ENCODE results near the gene ERN1. TPM values are rescaled to one million over a fixed set of nuclear protein-coding genes. Genes with fewer than 3 reads are reported as not detected.

ERN1 gene
- total RNA-seq, 4 donors from 2014 or later: 17.2 to 30.0 (median 24.0) TPM

GRCh38 chr17:64156670-64157069 lies 26.7 kb upstream of the ERN1 start:
- Histone ChIP-seq H3K4me1 (peaks cover 0 to 9% (median 0%) of the 10 kb centered on the region in 4 donors), H3K4me3 (no peak overlapping the region), H3K36me3 (peaks cover 0 to 21% (median 0%) of the 10 kb centered on the region in 3 donors), H3K9me3 (no peaks in the 10 kb centered on the region), H3K27me3 (no peaks in the 10 kb centered on the region), H3K27ac (peak overlapping the region in 2 of 4 donors; percentile 9 to 31)
- TF ChIP-seq, protein P1, sequence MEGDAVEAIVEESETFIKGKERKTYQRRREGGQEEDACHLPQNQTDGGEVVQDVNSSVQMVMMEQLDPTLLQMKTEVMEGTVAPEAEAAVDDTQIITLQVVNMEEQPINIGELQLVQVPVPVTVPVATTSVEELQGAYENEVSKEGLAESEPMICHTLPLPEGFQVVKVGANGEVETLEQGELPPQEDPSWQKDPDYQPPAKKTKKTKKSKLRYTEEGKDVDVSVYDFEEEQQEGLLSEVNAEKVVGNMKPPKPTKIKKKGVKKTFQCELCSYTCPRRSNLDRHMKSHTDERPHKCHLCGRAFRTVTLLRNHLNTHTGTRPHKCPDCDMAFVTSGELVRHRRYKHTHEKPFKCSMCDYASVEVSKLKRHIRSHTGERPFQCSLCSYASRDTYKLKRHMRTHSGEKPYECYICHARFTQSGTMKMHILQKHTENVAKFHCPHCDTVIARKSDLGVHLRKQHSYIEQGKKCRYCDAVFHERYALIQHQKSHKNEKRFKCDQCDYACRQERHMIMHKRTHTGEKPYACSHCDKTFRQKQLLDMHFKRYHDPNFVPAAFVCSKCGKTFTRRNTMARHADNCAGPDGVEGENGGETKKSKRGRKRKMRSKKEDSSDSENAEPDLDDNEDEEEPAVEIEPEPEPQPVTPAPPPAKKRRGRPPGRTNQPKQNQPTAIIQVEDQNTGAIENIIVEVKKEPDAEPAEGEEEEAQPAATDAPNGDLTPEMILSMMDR (IDR thresholded peaks at IDR 0.05): no peak
- no peak for TF ChIP-seq POLR2A (IDR thresholded peaks at IDR 0.05)
- DNase-seq: no peak

DNA sequence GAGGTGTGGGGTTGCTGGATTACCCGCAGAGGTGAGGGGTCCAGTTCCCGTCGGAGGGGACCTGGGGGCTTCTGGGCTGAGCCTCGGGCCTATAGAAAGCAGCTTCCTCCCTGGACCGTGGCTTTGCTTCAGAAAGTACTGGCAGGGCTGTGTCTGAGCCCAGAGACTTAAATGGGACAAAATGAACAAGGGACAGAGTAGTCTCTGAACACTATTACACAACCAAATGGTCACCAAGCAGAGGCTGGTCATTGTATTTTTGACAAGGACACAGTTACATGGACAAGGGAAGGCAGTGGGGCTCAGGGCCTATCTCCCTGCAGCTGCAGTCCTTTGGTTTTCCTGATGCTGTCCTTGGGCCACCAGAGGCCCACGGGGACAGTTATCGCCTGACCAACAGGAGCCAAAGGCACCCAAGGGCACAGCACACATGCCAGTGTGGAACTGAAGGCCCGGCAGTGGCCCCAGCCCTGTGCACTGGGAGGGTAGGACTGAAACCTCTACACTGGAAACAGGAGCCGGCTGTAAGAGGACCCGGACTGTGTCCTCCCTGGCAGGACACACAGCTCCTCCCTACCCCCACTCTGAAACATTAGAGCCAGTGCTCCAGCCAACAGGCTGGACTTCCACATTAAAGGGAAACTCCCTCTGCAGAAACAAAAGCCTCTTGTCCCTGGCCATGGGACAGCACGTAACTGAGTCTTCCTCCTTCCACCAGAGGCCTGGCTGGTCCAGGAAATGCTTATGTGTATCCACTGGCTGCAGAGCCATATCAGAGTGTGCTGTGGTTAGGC lies 26.0 kb upstream of the ERN1 start:
- Histone ChIP-seq H3K27me3 (no peaks in the 10 kb centered on the region), H3K9me3 (no peaks in the 10 kb centered on the region), H3K36me3 (peaks cover 0 to 22% (median 0%) of the 10 kb centered on the region in 3 donors), H3K4me1 (peaks cover 0 to 9% (median 0%) of the 10 kb centered on the region in 4 donors), H3K27ac (peak overlapping the region in 2 of 4 donors; percentile 20 to 47), H3K4me3 (no peak overlapping the region)
- no peak for DNase-seq
- TF ChIP-seq POLR2A (IDR thresholded peaks at IDR 0.05): no peak
- TF ChIP-seq, protein P1 (IDR thresholded peaks at IDR 0.05): no peak

GRCh38 chr17:64155129-64155528 lies 25.2 kb upstream of the ERN1 start:
- H3K27me3 ChIP-seq: no peaks in the 10 kb centered on the region
- no peak for TF ChIP-seq POLR2A (IDR thresholded peaks at IDR 0.05)
- TF ChIP-seq, protein P1 (IDR thresholded peaks at IDR 0.05): no peak
- no peak overlapping the region for H3K27ac ChIP-seq
- DNase-seq: no peak
- H3K4me3 ChIP-seq: no peak overlapping the region
- H3K36me3 ChIP-seq: peaks cover 0 to 30% (median 0%) of the 10 kb centered on the region in 3 donors
- H3K9me3 ChIP-seq: no peaks in the 10 kb centered on the region
- peaks cover 0 to 15% (median 0%) of the 10 kb centered on the region in 4 donors for H3K4me1 ChIP-seq

- Histone ChIP-seq H3K4me1 (peaks cover 0 to 16% (median 0%) of the 10 kb centered on the region in 4 donors), H3K9me3 (no peaks in the 10 kb centered on the region), H3K36me3 (peaks cover 0 to 31% (median 0%) of the 10 kb centered on the region in 3 donors), H3K27me3 (no peaks in the 10 kb centered on the region), H3K4me3 (no peak overlapping the region), H3K27ac (no peak overlapping the region)
- DNase-seq: no peak
- TF ChIP-seq, protein P1 (IDR thresholded peaks at IDR 0.05): no peak
- TF ChIP-seq POLR2A (IDR thresholded peaks at IDR 0.05): no peak
Observed at GRCh38 chr17:64154717-64155116, 24.8 kb upstream of the ERN1 start.

DNA sequence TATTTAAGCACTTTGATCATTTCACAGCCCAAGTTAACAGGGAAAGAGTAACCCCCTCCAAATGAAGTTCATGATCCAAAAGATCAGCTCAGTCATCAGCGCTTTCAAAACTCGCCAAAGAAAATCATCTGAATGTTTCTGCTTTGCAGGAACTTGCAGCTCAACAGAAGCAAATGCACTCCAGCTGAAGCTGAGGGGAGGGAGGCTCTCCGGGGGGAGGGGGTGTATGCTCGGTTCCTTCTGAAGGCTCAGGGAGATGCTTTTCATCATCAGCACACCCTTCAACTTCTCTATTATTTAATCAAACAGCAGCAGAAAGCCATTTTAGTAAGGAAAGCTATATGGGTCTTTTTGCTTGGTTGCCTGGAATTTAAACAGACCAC lies 24.4 kb upstream of the ERN1 start:
- no peak overlapping the region for H3K4me3 ChIP-seq
- no peaks in the 10 kb centered on the region for H3K27me3 ChIP-seq
- no peak overlapping the region for H3K27ac ChIP-seq
- no peak for DNase-seq
- H3K9me3 ChIP-seq: no peaks in the 10 kb centered on the region
- H3K4me1 ChIP-seq: peaks cover 0 to 16% (median 0%) of the 10 kb centered on the region in 4 donors
- TF ChIP-seq, protein P1 (IDR thresholded peaks at IDR 0.05): no peak
- no peak for TF ChIP-seq POLR2A (IDR thresholded peaks at IDR 0.05)
- peaks cover 0 to 31% (median 0%) of the 10 kb centered on the region in 3 donors for H3K36me3 ChIP-seq

Data from Peyer's patch (tissue), 4 donors.